Activated gamma-delta T cell (primary cell): Measurements from ENCODE around the gene DEFB112.

ENCODE experiments used
- DNase-seq: peaks from one replicate; lab custom pipeline; 2025; lab: John Stamatoyannopoulos, UW

Gene DEFB112

GRCh38 chr6:49995278-49995677 lies 54.5 kb downstream of the DEFB112 start:
- DNase-seq = no peak
